K562 (cell line): ENCODE results near the gene SCRN2. TPM values are rescaled to one million over a fixed set of nuclear protein-coding genes. Genes with fewer than 3 reads are reported as not detected.

Experiments
- ATAC-seq: fragments of 200-7000 bp; cut with Tn5 transposase; 3 replicates; pipeline ENCODE4 v1.9.1; 2020; ENCODE audit warnings: moderate library complexity
- BruUV-seq: library from RNA; stranded (reverse); fragments of 400-500 nt; replicated peaks from 2 replicates; lab custom pipeline; 2021; lab: Mats Ljungman, UMichigan
- CTCF ChIA-PET: fragments of 300-600 bp; formaldehyde crosslinking; extraction: SDS; loops from one replicate; lab custom pipeline; 2021; ENCODE audit warnings: low intra/inter-chr PET ratio; lab: Yijun Ruan, JAX
- POLR2A ChIA-PET: fragments of 300-600, 350-650 bp; sonication (Branson Sonifier 250); formaldehyde crosslinking; extraction: SDS; loops from one replicate; lab custom pipeline; 2021; ENCODE audit warnings: antibody characterized with exemption, inconsistent platforms; lab: Yijun Ruan, JAX
- DNase-seq, 4 experiments: peaks; one replicate each; pipeline versions ENCODE4 v3.0.0 to v3.0.0-alpha.2; 2011 to 2018; ENCODE audit warnings: low spot score in 3 of 4, mixed read lengths in 3 of 4; ENCODE audit errors: extremely low read depth in 1 of 4
- FAIRE-seq: peaks from 2 replicates; lab custom pipeline; 2011; peaks lifted over from hg19 to GRCh38; lab: Jason Lieb, UNC
- H2AFZ ChIP-seq: 2 replicates; pipeline ENCODE4 v1.6.0; 2011; ENCODE audit warnings: low read depth, low read length, control low read depth, inconsistent platforms
- H3K27ac ChIP-seq: fragments of 200-600 bp; 3 replicates; pipeline ENCODE4 v1.8.0; 2011; ENCODE audit warnings: low read depth, mild to moderate bottlenecking, control low read depth, inconsistent platforms, low read length, moderate library complexity, mixed read lengths; ENCODE audit errors: extremely low read depth
- H3K27me3 ChIP-seq, 2 experiments: fragments of 300-600 bp in 1 of 2; 2 replicates in 1 of 2; 3 replicates in 1 of 2; pipeline versions ENCODE4 v1.6.0 to v1.8.0; 2011; ENCODE audit warnings: inconsistent platforms in 2 of 2, low read length in 2 of 2, mild to moderate bottlenecking in 1 of 2, mixed read lengths in 1 of 2, moderate library complexity in 1 of 2; ENCODE audit not compliant: control insufficient read depth in 2 of 2, insufficient read depth in 2 of 2
- H3K36me3 ChIP-seq: fragments of 300-600 bp; 3 replicates; pipeline ENCODE4 v1.8.0; 2011; ENCODE audit warnings: mild to moderate bottlenecking, low read length, inconsistent platforms; ENCODE audit not compliant: control insufficient read depth, insufficient read depth
- H3K4me1 ChIP-seq, 2 experiments: fragments of 200-600 bp in 1 of 2; replicated peaks in 1 of 2; 2 replicates in 1 of 2; 3 replicates in 1 of 2; pipeline versions ENCODE4 v1.5.1 to v1.8.0; 2011; ENCODE audit warnings: inconsistent platforms in 2 of 2, low read length in 2 of 2, mild to moderate bottlenecking in 1 of 2, mixed read lengths in 1 of 2, moderate library complexity in 1 of 2; ENCODE audit not compliant: control insufficient read depth in 2 of 2, insufficient read depth in 2 of 2
- H3K4me2 ChIP-seq: 2 replicates; pipeline ENCODE4 v1.6.1; 2011; ENCODE audit warnings: low read length, control low read depth, inconsistent platforms, mixed read lengths; ENCODE audit not compliant: insufficient read depth
- H3K4me3 ChIP-seq: fragments of 200-600 bp; sonication (generic), shearing (Covaris generic); 2 replicates; pipeline ENCODE4 v1.5.1; 2016; ENCODE audit warnings: control low read depth, inconsistent platforms
- H3K79me2 ChIP-seq: fragments of 200-600 bp; 3 replicates; pipeline ENCODE4 v1.8.0; 2011; ENCODE audit warnings: low read length, inconsistent platforms; ENCODE audit not compliant: control insufficient read depth, insufficient read depth
- H3K9ac ChIP-seq, 2 experiments: 2 replicates each; pipeline versions ENCODE4 v1.6.0 to v1.6.1; 2011; ENCODE audit warnings: low read depth in 2 of 2, low read length in 2 of 2, control low read depth in 1 of 2, inconsistent platforms in 1 of 2, mild to moderate bottlenecking in 1 of 2, mixed read lengths in 1 of 2; ENCODE audit not compliant: insufficient read depth in 1 of 2
- H3K9me1 ChIP-seq: one replicate; pipeline ENCODE4 v1.6.0; 2011; ENCODE audit warnings: inconsistent platforms, mild to moderate bottlenecking, low read length, moderate library complexity; ENCODE audit not compliant: control insufficient read depth, insufficient read depth
- H3K9me3 ChIP-seq: replicated peaks from 2 replicates; pipeline ENCODE4 v1.5.1; 2011; ENCODE audit warnings: low read depth, low read length, inconsistent platforms; ENCODE audit not compliant: control insufficient read depth, insufficient read depth
- H4K20me1 ChIP-seq: replicated peaks from 2 replicates; pipeline ENCODE4 v1.6.1; 2011; ENCODE audit warnings: low read length, inconsistent platforms, mixed read lengths; ENCODE audit not compliant: control insufficient read depth, insufficient read depth
- C11orf30 ChIP-seq: fragments of 450-650 bp; IDR thresholded peaks from 2 replicates; pipeline ENCODE4 v1.6.1; 2016; ENCODE audit warnings: low read depth, mild to moderate bottlenecking
- CCNT2 ChIP-seq: IDR thresholded peaks from 2 replicates; pipeline ENCODE4 v1.6.1; 2011; ENCODE audit warnings: borderline replicate concordance, low read depth, mild to moderate bottlenecking, moderate library complexity, mixed read lengths, low read length; ENCODE audit not compliant: insufficient read length; ENCODE audit errors: extremely low read depth
- CHCHD3 ChIP-seq: fragments of 250-450 bp; sonication (Bioruptor Pico); IDR thresholded peaks from 2 replicates; pipeline ENCODE4 v2.1.2; 2022; ENCODE audit warnings: mild to moderate bottlenecking
- HDAC3 ChIP-seq: fragments of 450-650 bp; IDR thresholded peaks from 2 replicates; pipeline ENCODE4 v1.6.1; 2018; ENCODE audit warnings: borderline replicate concordance, mild to moderate bottlenecking, moderate library complexity; ENCODE audit not compliant: partially characterized antibody
- ILK ChIP-seq: fragments of 450-650 bp; IDR thresholded peaks from 2 replicates; pipeline ENCODE4 v1.6.1; 2016; ENCODE audit warnings: missing genetic modification characterization, low read depth, mild to moderate bottlenecking, missing compliant biosample characterization, moderate library complexity, borderline replicate concordance
- PHB2 ChIP-seq: fragments of 450-650 bp; IDR thresholded peaks from 2 replicates; pipeline ENCODE4 v1.6.1; 2017; ENCODE audit warnings: low read depth
- POLR2H ChIP-seq: IDR thresholded peaks from 2 replicates; pipeline ENCODE4 v1.6.1; 2016; ENCODE audit warnings: missing genetic modification characterization, low read depth, mild to moderate bottlenecking, control low read depth, missing compliant biosample characterization, moderate library complexity
- SOX6 ChIP-seq: fragments of 450-650 bp; IDR thresholded peaks from 2 replicates; pipeline ENCODE4 v1.6.1; 2014; ENCODE audit warnings: mild to moderate bottlenecking
- SRSF9 ChIP-seq: fragments of 200-400 bp; formaldehyde crosslinking; IDR thresholded peaks from 2 replicates; pipeline ENCODE4 v1.6.1; 2017; ENCODE audit warnings: low read depth, low read length, borderline replicate concordance
- TEAD1 ChIP-seq, 2 experiments: fragments of 450-650 bp in 1 of 2; sonication (generic) in 1 of 2; formaldehyde crosslinking; IDR thresholded peaks; 2 replicates each; pipeline versions ENCODE4 v1.4.0 to v1.8.0; 2020 to 2022; ENCODE audit warnings: mild to moderate bottlenecking in 2 of 2, missing genetic modification reagents in 1 of 2
- XRCC5 ChIP-seq: fragments of 200-400 bp; formaldehyde crosslinking; IDR thresholded peaks from 2 replicates; pipeline ENCODE4 v1.6.1; 2017; ENCODE audit warnings: low read depth, mild to moderate bottlenecking, low read length
- ZBTB43 ChIP-seq: sonication (generic); formaldehyde crosslinking; IDR thresholded peaks from 2 replicates; pipeline ENCODE4 v1.8.0; 2023; ENCODE audit warnings: mild to moderate bottlenecking, missing genetic modification reagents
- ZNF778 ChIP-seq: fragments of 450-650 bp; formaldehyde crosslinking; IDR thresholded peaks from 2 replicates; pipeline ENCODE4 v1.4.0; 2020; ENCODE audit warnings: mild to moderate bottlenecking, moderate library complexity
- WGBS: fragments of 100-300 bp; shearing (Covaris generic); methylation state at CpG from one replicate; pipeline ENCODE4 v1.1.6; 2016; ENCODE audit warnings: low coverage, mixed read lengths; ENCODE audit not compliant: insufficient coverage; ENCODE audit errors: missing lambda C conversion rate; 5-methylcytosine and 5-hydroxymethylcytosine counted together
- in situ Hi-C: fragments of 300-500 bp; cut with MboI; formaldehyde crosslinking; loops from 4 replicates; pipeline ENCODE4 v1.15.0; 2018; ENCODE audit warnings: inconsistent platforms, mixed read lengths
- intact Hi-C: fragments of 100-400 bp; cut with micrococcal nuclease; formaldehyde crosslinking; loops from 2 replicates; pipeline ENCODE4 v1.14.2; 2022
- polyA plus RNA-seq, 8 experiments: library from polyadenylated mRNA; depleted of rRNA in 4 of 8; stranded (reverse) in 5 of 8; unstranded in 3 of 8; fragments of >200 nt; fragmentation: Nextera tagmentation in 2 of 8; fragmentation: Illumina TruSeq in 1 of 8; extraction: Ambion mirVana in 2 of 8; extraction: Trizol in 1 of 8; gene quantifications; 2 replicates each; pipeline versions ENCODE4 v1.2.1 to v1.2.3, GENCODE V29; 2011 to 2014; ENCODE audit warnings: inconsistent platforms in 1 of 8, missing spikeins in 1 of 8
- total RNA-seq, 7 experiments: library from RNA; depleted of rRNA in 6 of 7; stranded (reverse); fragments of >200 nt in 6 of 7; fragmentation: Illumina TruSeq in 2 of 7; extraction: Trizol in 2 of 7; gene quantifications; 2 replicates each; pipeline versions ENCODE4 v1.2.1 to v1.2.3, GENCODE V29; 2011 to 2021; ENCODE audit warnings: low replicate concordance in 1 of 7
- TF ChIP-seq, protein P1 (sequence below): sonication (generic); formaldehyde crosslinking; IDR thresholded peaks from 2 replicates; pipeline ENCODE4 v1.8.1; 2022; ENCODE audit warnings: missing genetic modification reagents
- TF ChIP-seq, protein P2 (sequence below): sonication (generic); formaldehyde crosslinking; IDR thresholded peaks from 2 replicates; pipeline ENCODE4 v1.8.1; 2023; ENCODE audit warnings: mild to moderate bottlenecking, missing genetic modification reagents
- TF ChIP-seq, protein P3 (sequence below): fragments of 250-450 bp; sonication (Bioruptor Pico); IDR thresholded peaks from 2 replicates; pipeline ENCODE4 v1.6.1; 2021; ENCODE audit warnings: mild to moderate bottlenecking

The SCRN2 gene
- total and polyA plus RNA-seq, 9 of the 15 experiments (the other 6 are each of a cell fraction or from before 2014, with no cell fraction given) = 0.25 to 32.9 (median 13.6) TPM

DNA sequence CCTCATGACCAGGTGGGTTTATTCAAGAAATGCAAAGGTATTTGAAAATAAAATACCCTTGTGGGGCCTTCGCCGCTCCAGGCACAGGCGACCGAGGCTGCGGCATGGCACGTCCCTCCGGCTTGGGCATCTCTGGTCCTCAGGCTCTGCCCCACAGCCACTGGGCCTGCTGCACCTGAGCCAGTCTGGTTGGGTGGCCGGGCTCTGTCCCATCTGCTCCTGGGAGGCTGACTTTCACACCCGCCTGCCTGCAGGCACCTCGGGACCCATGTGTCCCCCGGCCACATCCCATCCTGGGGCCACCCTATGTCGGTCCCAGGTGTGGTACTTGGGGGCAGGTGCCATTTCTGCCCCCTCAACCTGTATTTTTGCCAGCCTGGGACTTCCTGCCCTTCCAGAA, 40.4 kb downstream of the SCRN2 start:
- ATAC-seq (no peak), FAIRE-seq (no peak)
- in situ Hi-C loops = no loop called here
- TF ChIP-seq SRSF9 = no peak
- TF ChIP-seq HDAC3 = no peak
- no peak for TF ChIP-seq XRCC5
- no peak for TF ChIP-seq SOX6
- TF ChIP-seq, protein P1, sequence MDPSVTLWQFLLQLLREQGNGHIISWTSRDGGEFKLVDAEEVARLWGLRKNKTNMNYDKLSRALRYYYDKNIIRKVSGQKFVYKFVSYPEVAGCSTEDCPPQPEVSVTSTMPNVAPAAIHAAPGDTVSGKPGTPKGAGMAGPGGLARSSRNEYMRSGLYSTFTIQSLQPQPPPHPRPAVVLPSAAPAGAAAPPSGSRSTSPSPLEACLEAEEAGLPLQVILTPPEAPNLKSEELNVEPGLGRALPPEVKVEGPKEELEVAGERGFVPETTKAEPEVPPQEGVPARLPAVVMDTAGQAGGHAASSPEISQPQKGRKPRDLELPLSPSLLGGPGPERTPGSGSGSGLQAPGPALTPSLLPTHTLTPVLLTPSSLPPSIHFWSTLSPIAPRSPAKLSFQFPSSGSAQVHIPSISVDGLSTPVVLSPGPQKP (CRISPR knock-in tag) = no peak
- TF ChIP-seq CCNT2 = no peak
- TF ChIP-seq ZBTB43 = no peak
- no peak for TF ChIP-seq C11orf30
- TF ChIP-seq ILK (tag) = no peak
- TF ChIP-seq PHB2 = no peak
- TF ChIP-seq POLR2H (tag) = no peak
- no peak for TF ChIP-seq ZNF778 (CRISPR knock-in tag)
- TF ChIP-seq TEAD1 (CRISPR knock-in tag; IDR thresholded peaks at IDR 0.05) = no peak
- TF ChIP-seq CHCHD3 (CRISPR knock-in tag) = no peak
- TF ChIP-seq, protein P2, sequence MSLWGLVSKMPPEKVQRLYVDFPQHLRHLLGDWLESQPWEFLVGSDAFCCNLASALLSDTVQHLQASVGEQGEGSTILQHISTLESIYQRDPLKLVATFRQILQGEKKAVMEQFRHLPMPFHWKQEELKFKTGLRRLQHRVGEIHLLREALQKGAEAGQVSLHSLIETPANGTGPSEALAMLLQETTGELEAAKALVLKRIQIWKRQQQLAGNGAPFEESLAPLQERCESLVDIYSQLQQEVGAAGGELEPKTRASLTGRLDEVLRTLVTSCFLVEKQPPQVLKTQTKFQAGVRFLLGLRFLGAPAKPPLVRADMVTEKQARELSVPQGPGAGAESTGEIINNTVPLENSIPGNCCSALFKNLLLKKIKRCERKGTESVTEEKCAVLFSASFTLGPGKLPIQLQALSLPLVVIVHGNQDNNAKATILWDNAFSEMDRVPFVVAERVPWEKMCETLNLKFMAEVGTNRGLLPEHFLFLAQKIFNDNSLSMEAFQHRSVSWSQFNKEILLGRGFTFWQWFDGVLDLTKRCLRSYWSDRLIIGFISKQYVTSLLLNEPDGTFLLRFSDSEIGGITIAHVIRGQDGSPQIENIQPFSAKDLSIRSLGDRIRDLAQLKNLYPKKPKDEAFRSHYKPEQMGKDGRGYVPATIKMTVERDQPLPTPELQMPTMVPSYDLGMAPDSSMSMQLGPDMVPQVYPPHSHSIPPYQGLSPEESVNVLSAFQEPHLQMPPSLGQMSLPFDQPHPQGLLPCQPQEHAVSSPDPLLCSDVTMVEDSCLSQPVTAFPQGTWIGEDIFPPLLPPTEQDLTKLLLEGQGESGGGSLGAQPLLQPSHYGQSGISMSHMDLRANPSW (CRISPR knock-in tag) = no peak
- TF ChIP-seq, protein P3, sequence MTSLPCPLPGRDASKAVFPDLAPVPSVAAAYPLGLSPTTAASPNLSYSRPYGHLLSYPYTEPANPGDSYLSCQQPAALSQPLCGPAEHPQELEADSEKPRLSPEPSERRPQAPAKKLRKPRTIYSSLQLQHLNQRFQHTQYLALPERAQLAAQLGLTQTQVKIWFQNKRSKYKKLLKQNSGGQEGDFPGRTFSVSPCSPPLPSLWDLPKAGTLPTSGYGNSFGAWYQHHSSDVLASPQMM (CRISPR knock-in tag) = no peak

More for the DNA sequence above, 40.4 kb downstream of the SCRN2 start:
- ChIA-PET CTCF (no interaction called here), POLR2A (interaction anchor here (0.6 kb wide), 1 partner anchor 682 kb away, joined by 4 read pairs; no protein-coding TSS in a partner anchor)
- no peak overlapping the region for H3K4me3 ChIP-seq
- 18% methylated on average over 12 of the region's 12 CpGs for WGBS
- H3K4me1 ChIP-seq = peaks cover 0 to 6% of the 10 kb centered on the region in 2 experiments; a peak in 1 of 5 replicates
- H4K20me1 ChIP-seq = peaks cover 16% of the 10 kb centered on the region; the same call in 1 of the 2 replicates
- no peak overlapping the region for H3K4me2 ChIP-seq
- H3K36me3 ChIP-seq = no peaks in the 10 kb centered on the region
- H3K9me1 ChIP-seq = no peaks in the 10 kb centered on the region
- BruUV-seq = no TSS peak
- no peak overlapping the region for H2AFZ ChIP-seq
- no peak overlapping the region for H3K27ac ChIP-seq
- H3K9ac ChIP-seq = no peak overlapping the region; a peak in 1 of 4 replicates
- intact Hi-C loops = loop anchor here (5.0 kb wide), 1 partner anchor 103 kb away; no protein-coding TSS in a partner anchor
- H3K9me3 ChIP-seq = no peaks in the 10 kb centered on the region
- no peaks in the 10 kb centered on the region for H3K79me2 ChIP-seq
- DNase-seq = no peak
- H3K27me3 ChIP-seq = peaks cover 0 to 29% of the 10 kb centered on the region in 2 experiments; a peak in 3 of 5 replicates
